Measurements from ENCODE around the gene CAPN11.
"Not testable (repeated sequence)": the region's sequence is repeated elsewhere in the genome, so short reads cannot be mapped to it uniquely, and the experiment has no call there.

The CAPN11 gene

DNA sequence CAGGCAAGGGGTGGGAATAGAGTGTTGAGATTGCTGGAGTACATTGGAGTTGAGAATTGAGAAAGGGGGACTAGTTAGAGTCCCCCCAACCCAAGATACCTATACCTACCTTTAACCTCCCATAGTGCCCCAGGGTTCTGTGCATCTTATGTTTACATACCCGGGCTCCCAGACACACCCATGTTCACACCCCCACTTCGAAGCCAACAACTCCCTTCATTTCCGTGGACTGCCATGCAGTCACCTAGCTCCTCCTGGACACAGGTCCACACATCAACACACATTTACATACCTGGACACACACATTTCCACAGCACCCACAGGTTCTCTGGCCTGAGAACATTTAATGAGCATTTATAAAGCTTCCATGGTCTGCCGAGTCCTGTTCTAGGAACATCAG is 26.1 kb upstream of the CAPN11 start:
- no peak for DNase-seq

DNA sequence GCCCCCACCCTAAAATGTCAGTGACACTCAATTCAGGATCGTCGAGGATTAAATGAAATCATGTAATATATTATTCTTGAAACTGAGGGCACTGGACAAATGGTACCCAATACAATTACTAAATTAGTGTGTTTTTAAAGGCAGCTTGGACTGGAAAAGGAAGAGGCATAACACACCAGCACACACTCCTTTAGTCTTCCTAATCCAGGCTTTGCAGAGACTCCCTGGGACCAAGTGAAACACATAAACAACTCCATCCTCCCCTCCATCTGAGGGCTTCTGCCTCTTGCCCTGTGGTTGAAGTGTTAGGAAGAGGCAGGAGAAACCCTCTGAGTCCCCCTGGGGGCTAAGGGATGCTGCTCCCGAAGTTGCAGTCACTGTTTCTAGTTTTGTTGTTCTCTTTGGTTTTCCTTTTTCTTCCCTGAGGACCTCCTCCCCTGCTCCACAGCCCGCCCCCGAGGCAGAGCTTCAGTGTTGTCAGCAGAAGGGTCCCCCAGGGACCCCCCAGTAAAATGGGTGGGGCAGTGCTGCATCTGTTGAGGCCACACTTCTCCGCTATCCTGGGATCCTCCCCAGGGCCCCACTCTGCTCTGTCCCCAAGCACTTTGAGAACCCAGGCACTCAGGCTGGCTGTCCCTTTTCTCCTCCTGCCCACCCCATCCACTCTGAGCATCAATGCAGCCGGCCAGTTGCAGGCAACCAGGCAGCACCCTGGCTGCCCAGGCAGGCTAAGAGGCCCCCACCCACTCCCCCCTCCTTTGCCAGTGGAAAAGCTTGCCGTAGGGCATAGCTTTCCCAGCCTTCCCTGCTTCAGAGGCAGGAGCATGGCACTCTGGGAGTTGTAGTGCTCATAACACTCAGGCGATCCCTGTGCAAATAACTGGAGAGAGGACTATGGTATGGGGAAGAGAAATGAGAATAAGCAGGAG is 25.4 kb upstream of the CAPN11 start:
- no peak for DNase-seq

DNA sequence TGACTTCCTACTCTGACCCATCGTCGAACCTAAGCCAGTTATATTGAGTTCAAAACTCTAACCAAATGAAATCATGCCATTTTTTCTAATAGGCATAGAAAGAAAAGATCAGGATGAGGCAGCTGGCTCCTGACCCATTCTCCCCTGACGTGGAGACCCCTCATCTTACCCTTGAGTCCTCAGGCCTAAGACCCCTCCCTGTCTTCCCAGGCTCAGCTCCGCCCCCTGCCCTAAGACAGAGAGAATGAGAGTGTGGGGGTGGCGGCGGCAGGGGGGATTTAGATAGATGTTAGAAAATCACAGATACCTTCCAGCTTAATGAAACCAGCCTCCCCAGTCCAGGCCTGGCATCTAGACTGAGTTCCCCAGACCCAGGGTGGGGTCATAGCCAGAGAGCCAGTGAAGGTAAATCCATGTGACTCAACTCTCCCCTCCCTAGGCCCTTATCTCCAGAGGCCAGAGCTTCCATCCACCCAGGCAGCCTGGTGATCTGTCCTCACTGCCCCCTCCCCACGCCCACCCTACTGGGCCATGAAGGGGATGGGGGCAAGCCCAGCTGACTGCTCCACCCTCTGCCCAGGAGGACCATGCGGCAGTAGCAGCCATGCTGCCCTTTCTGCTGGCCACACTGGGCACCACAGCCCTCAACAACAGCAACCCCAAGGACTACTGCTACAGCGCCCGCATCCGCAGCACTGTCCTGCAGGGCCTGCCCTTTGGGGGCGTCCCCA is 24.5 kb upstream of the CAPN11 start:
- DNase-seq = no peak

DNA sequence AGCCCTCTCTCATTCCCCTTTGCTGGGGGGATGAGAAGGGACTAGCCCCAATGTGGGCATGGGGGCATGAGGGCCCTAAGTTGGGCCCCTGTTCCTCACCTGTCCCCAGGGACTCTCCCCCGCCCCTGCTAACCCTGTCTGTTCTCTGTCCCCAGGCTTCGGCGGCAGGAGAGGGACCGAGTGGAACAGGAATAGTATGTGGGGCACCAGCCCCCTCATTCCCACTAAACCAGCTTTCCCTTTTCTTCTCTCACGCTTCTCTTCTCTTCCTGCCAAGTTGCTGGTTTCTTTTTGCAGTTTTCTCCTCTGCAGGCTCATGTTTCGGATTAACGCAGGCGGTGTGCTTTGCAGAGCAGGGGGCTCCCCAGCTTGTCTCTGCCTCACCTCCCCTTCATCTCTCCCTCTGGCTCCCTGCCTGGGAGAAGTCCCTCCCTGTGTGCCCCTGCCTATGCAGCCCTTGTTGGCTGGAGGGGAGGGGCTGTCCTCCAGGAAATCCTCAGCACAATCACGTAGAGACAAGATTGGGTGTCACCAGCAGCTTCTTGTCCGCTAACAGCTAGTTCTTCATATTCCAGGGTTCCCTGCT is 23.4 kb upstream of the CAPN11 start:
- no peak for DNase-seq

DNA sequence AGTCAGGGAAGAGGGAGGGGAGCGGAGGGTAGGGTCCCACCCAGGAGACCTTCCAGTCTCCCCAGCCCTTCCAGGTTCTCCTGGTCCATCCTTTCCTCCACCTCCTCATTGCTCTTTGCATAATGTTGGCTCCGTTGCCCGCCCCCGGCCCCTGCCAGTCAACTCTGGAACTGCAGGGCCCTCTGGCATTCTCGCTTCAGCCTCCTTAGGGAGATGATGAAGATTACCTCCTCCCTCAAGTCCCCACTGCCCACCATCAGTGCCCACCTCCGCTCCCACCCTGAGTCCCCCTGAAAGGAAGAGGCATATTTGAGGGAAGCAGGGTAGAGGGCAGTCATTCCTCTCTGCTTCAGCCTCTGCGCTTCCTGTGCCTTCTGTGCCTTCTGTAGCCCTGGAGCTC is 22.7 kb upstream of the CAPN11 start:
- no peak for DNase-seq

- DNase-seq = no peak
These were observed 19.8 kb upstream of the CAPN11 start for GRCh38 chr6:44138717-44139350.

DNA sequence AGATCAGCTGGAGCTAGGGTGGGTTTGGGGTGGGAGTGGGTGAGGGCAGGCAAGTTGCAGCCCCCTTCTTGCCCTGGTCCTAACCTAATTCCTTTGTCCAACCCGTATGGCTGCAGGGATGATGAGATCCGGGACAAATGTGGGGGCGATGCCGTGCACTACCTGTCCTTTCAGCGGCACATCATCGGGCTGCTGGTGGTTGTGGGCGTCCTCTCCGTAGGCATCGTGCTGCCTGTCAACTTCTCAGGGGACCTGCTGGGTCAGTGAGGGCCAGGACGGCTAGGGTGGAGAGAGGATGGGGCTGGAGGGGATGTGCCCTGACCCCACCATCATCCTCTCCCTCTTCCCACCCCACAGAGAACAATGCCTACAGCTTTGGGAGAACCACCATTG is 19.3 kb upstream of the CAPN11 start:
- DNase-seq = no peak

GRCh38 chr6:44142835-44143234 is 15.8 kb upstream of the CAPN11 start:
- DNase-seq = no peak

DNA sequence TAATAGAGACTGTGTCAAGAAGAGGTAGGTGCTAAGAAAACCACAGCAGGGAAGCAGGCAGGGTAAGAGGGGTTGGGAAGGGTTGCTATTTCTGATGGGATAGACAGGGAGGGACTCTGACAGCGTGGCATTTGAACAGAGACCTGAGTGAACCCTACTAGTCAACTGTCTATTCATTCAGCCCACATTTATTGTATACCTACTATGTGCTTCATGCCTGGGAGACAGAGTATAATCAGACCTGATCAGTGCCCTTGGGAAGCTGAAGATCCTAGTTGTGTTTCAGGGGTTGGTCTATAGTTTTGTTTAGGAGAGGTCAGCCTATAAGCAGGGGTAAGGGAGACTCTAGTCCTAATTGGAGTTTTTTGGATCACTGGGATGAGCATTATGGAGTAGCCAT is 14.9 kb upstream of the CAPN11 start:
- no peak for DNase-seq

GRCh38 chr6:44144536-44144935 is 14.1 kb upstream of the CAPN11 start:
- not testable (repeated sequence) for DNase-seq

DNA sequence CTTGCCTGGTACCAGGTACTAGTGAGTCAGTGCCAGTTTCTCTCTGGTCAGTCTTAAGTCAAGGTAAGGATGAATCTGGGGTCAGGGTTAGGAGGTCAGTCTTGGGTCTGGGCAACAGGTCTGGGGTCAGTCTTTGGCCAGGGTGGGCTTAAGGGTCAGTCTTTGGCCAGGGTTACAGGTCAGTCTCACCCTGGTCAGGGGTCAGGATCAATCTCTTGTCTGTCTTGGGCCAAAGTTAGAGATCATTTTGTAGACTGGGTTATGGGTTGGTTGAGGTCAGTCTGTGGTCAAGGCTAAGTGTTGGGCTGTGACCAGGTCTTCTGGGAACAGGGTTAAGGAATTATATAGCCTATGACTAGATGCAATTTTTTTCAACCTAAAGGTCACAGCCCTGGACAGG is 12.8 kb upstream of the CAPN11 start:
- DNase-seq = no peak

DNA sequence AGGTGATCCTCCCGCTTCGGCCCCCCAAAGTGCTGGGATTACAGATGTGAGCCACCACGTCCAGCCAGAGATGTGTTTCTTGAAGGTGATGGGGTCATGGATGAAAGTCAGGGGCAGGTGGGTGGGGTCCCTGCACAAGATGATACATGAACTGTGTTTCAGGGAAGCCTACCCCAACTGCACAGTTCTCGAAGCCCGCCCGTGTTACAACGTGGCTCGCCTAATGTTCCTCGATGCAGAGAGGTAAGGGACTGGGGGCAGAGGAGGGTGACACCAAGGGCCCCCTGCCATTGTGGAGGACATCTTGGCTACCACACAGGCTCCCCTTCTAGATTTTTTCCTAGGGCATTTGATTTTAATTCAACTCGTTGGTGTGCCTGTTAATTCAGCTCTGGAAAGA is 11.9 kb upstream of the CAPN11 start:
- no peak for DNase-seq

DNA sequence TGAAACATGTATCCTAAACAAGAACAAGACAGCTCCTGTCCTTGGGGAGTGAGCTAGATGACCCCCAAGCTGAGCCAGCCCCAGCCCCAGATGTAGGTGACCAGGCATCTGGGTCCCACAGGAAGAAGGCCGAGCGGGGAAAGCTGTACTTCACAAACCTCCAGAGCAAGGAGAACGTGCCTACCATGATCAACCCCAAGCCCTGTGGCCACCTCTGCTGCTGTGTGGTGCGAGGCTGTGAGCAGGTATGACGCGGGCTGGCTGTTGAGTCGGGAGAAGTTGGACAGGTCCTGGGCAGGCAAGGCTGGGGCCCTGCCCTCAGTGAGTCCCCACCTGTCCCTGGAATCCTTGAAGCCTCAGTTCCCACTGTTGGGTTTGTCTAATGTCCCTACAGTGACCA is 11.4 kb upstream of the CAPN11 start:
- no peak for DNase-seq

GRCh38 chr6:44148306-44148705 is 10.3 kb upstream of the CAPN11 start:
- no peak for DNase-seq

DNA sequence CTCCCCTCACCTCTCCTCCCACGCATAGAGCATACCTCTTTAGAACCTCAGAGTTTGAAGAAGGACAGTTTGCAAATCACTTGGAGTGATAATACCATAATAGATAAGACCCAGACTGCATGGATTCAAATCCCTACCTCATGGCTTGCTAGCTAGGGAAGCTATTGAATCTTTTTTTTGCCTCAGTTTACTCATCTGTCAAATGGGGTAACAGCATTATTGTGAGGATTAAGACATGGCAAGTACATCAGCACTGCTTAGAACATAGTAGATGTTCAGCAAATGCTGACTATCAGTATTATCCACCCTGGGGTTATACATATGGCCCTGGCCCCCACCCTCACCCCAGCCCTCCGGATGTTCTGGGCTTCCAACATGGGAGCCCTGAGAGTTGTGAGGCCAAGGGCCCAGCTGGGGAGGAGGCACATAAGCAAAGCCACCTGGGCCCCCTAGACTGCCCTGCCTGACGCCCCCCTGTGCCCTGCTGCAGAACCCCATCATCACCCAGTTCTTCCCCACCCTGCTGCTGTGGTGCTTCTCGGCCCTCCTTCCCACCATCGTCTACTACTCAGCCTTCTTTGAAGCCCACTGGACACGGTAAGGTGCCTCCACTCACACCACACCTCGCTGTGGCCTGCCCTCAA is 9.1 kb upstream of the CAPN11 start:
- DNase-seq = no peak

DNA sequence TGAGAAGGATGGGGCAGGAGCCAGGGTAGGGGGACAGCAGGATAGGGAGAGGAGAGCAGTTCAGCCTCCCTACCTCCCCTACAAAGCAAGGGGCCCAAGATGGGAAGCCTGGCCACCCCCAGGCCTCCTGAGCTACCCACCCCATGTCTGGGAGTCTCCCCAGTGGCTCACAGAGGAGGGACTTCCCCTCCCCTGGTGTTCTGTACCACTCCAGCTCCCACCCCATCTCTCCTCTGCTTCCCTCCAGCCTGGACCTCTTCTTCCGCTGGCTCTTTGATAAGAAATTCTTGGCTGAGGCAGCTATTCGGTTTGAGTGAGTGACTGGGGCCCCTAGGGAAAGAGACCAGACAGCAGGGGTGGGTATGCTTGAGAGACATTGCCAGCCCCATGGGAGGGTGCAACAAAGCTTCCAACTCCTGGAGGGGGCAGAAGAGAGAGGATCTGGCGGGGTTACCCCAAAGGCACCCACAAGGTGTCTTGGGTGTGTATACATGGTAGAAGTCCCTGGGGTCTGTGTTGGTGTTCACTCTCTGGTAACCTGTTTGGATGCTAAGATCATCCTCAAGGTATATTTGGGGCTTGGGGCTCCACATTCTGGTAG is 8.2 kb upstream of the CAPN11 start:
- no peak for DNase-seq

DNA sequence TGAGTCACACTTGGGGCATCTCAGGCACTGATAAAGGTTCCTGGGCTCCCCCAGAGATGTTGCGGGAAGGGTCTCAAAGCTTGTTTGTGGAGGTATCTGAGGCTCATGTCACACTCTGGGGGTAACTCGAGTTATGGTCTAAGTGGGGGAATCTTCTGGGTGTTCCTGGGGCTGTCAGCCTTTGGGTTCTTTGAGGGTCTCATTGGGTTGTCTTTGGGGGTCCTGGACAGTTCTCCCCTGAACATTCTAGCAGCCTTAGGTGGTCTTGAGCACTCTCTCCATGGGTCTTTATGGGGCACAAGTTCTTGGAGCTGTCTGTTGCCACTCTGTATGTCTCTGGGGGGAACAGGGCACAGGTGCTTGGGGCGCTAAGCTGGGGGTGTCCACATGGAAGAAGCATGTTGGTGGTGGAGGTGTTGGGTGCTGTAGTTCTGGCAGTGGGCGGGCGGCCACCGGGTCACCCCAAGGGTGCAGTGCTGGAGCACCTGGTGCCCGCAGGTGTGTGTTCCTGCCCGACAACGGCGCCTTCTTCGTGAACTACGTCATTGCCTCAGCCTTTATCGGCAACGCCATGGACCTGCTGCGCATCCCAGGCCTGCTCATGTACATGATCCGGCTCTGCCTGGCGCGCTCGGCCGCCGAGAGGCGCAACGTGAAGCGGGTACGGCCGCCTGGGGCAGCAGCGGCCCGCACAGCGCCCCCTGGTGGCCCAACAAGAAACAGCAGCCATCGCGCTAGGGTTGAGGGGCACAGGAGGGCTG is 7.1 kb upstream of the CAPN11 start:
- DNase-seq = peak; percentile 78

- no peak for DNase-seq
These were observed 6.5 kb upstream of the CAPN11 start for GRCh38 chr6:44152109-44152461.

DNA sequence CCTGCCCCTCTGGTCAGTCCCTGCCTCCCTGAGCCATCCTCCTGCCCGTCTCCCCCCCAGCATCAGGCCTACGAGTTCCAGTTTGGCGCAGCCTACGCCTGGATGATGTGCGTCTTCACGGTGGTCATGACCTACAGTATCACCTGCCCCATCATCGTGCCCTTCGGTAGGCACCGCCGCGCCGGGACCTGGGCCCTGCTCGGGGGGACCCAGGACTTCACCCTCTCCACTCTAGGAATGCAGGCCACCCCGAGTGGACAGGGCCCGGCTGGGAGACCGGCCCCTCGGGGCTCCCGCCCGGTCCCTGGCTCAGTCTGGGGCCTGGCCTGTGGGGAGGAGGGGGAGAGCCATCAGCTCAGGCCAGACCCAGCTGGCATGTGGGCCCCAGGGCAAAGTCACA is 6.1 kb upstream of the CAPN11 start:
- DNase-seq = no peak

GRCh38 chr6:44154067-44154466 is 4.6 kb upstream of the CAPN11 start:
- no peak for DNase-seq

- DNase-seq = no peak
These were observed 2.0 kb upstream of the CAPN11 start for GRCh38 chr6:44156494-44157151.

Data from stimulated activated CD4-positive, alpha-beta T cell treated with anti-CD3 and anti-CD28 coated beads, Interleukin-12 subunit alpha, Interleukin-12 subunit beta, amount 100 ng/mL, for 4 hours (primary cell).